Activated CD8-positive, alpha-beta T cell treated with anti-CD3 and anti-CD28 coated beads, Interleukin-2, amount 10 ng/mL, durations not matched to agents 7 days and 5 days (primary cell): ENCODE results near the gene UBL3. TPM values are rescaled to one million over a fixed set of nuclear protein-coding genes. Genes with fewer than 3 reads are reported as not detected.

Experiments
- ATAC-seq: fragments of 150-1000 bp; cut with Tn5 transposase; one replicate; pipeline ENCODE4 v1.10.0; 2021; ENCODE audit warnings: moderate library complexity
- CTCF ChIA-PET: fragments of 350-600 bp; sonication (Branson Sonifier 250); formaldehyde crosslinking; loops from one replicate; lab custom pipeline; 2021; ENCODE audit warnings: antibody characterized with exemption; lab: Charles Lee
- POLR2A ChIA-PET: fragments of 350-600 bp; sonication (Branson Sonifier 250); formaldehyde crosslinking; loops from one replicate; lab custom pipeline; 2021; ENCODE audit warnings: antibody characterized with exemption; lab: Charles Lee
- DNase-seq: peaks from one replicate; pipeline ENCODE4 v3.0.0-alpha.2; 2020
- H3K27ac Mint-ChIP-seq: one replicate; pipeline ENCODE4 v1.8.0; 2021; ENCODE audit warnings: mild to moderate bottlenecking, mixed read lengths
- H3K27me3 Mint-ChIP-seq: one replicate; pipeline ENCODE4 v1.8.0; 2021; ENCODE audit warnings: low read depth, mixed read lengths
- H3K36me3 Mint-ChIP-seq: one replicate; pipeline ENCODE4 v1.8.0; 2021; ENCODE audit warnings: low read depth, mixed read lengths
- H3K4me1 Mint-ChIP-seq: one replicate; pipeline ENCODE4 v1.8.0; 2021; ENCODE audit warnings: low read depth, mixed read lengths
- H3K4me3 Mint-ChIP-seq: one replicate; pipeline ENCODE4 v1.8.0; 2021; ENCODE audit warnings: mild to moderate bottlenecking, mixed read lengths
- H3K9me3 Mint-ChIP-seq: one replicate; pipeline ENCODE4 v1.8.0; 2022; ENCODE audit warnings: mixed read lengths; ENCODE audit not compliant: insufficient read depth
- total RNA-seq, 2 experiments: library from RNA; stranded (reverse); gene quantifications; one replicate each; pipeline ENCODE4 v1.2.3, GENCODE V29; 2021

UBL3 gene
- total RNA-seq, 2 experiments from 2014 or later: 7.3 to 8.4 TPM

- Mint-ChIP-seq H3K9me3 (no peaks in the 10 kb centered on the region), H3K27ac (no peak overlapping the region), H3K27me3 (no peaks in the 10 kb centered on the region), H3K36me3 (no peaks in the 10 kb centered on the region), H3K4me3 (no peak overlapping the region), H3K4me1 (peaks cover 18% of the 10 kb centered on the region)
- POLR2A ChIA-PET: no interaction called here
- ATAC-seq (no peak), DNase-seq (no peak)
- CTCF ChIA-PET: interaction anchor here (1.2 to 1.8 kb wide), 3 partner anchors 68 to 258 kb away, joined by 3 to 4 read pairs (median 4); no protein-coding TSS in a partner anchor
These were observed 6.0 kb upstream of the UBL3 start for GRCh38 chr13:29856426-29856825.

DNA sequence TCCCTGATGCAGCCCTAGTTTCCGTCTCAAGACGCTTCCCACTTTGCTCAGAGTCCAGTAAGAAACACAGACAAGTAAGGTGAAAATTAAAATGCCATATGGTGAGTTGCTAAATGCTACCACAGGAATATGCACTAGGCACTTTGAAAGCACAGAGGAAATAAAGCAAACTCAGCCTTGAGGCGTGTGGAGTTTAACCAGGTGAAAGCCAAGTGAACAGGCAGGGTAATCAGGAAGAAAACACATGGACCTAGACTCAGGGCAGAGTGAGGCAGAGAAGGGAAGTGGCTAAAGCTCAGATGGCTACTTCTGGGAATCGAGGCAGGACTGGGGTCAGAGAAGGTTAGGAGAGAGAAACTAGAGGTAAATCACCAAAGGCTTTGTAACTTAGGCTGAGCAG lies 5.4 kb upstream of the UBL3 start:
- Mint-ChIP-seq H3K4me3 (no peak overlapping the region), H3K36me3 (no peaks in the 10 kb centered on the region), H3K27me3 (no peaks in the 10 kb centered on the region), H3K27ac (no peak overlapping the region), H3K4me1 (peaks cover 23% of the 10 kb centered on the region), H3K9me3 (no peaks in the 10 kb centered on the region)
- CTCF ChIA-PET: interaction anchor here (1.1 to 1.8 kb wide), 3 partner anchors 11 to 257 kb away, joined by 3 to 4 read pairs (median 3); no protein-coding TSS in a partner anchor
- POLR2A ChIA-PET: no interaction called here
- ATAC-seq (no peak), DNase-seq (no peak)

GRCh38 chr13:29855009-29855408 lies 4.6 kb upstream of the UBL3 start:
- no peak overlapping the region for H3K4me3 Mint-ChIP-seq
- CTCF ChIA-PET: interaction anchor here (1.1 to 1.8 kb wide), 2 partner anchors 10 to 69 kb away, joined by 3 read pairs; no protein-coding TSS in a partner anchor
- no peak overlapping the region for H3K27ac Mint-ChIP-seq
- H3K27me3 Mint-ChIP-seq: no peaks in the 10 kb centered on the region
- no peaks in the 10 kb centered on the region for H3K9me3 Mint-ChIP-seq
- POLR2A ChIA-PET: no interaction called here
- H3K4me1 Mint-ChIP-seq: peaks cover 25% of the 10 kb centered on the region
- no peaks in the 10 kb centered on the region for H3K36me3 Mint-ChIP-seq
- DNase-seq (no peak), ATAC-seq (no peak)

DNA sequence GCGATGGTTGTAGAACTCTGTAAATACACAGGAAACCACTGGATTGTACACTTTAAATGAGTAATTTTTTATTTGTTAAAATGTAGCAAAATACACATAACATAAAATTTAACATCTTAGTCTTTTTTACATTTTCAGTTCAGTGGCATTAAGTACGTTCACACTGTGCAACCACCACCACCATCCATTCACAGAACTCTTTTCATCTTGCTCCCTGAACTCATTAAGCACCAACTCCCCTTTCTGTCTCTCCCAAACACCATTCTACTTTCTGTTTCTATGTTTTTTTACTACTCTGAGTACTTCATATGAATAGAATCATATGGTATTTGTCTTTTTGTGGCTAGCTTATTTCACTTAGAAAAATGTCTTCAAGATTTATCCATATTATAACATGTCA lies 2.7 kb upstream of the UBL3 start:
- H3K27ac Mint-ChIP-seq: no peak overlapping the region
- ATAC-seq: no peak
- H3K27me3 Mint-ChIP-seq: no peaks in the 10 kb centered on the region
- CTCF ChIA-PET: interaction anchor here (1.2 to 11.8 kb wide), 3 partner anchors 14 to 260 kb away, joined by 3 to 232 read pairs (median 4); no protein-coding TSS in a partner anchor
- no peak for DNase-seq
- POLR2A ChIA-PET: interaction anchor here (1.2 kb wide), 1 partner anchor 83 kb away, joined by 3 read pairs; no protein-coding TSS in a partner anchor
- no peak overlapping the region for H3K4me3 Mint-ChIP-seq
- no peaks in the 10 kb centered on the region for H3K9me3 Mint-ChIP-seq
- no peaks in the 10 kb centered on the region for H3K36me3 Mint-ChIP-seq
- peaks cover 20% of the 10 kb centered on the region for H3K4me1 Mint-ChIP-seq

DNA sequence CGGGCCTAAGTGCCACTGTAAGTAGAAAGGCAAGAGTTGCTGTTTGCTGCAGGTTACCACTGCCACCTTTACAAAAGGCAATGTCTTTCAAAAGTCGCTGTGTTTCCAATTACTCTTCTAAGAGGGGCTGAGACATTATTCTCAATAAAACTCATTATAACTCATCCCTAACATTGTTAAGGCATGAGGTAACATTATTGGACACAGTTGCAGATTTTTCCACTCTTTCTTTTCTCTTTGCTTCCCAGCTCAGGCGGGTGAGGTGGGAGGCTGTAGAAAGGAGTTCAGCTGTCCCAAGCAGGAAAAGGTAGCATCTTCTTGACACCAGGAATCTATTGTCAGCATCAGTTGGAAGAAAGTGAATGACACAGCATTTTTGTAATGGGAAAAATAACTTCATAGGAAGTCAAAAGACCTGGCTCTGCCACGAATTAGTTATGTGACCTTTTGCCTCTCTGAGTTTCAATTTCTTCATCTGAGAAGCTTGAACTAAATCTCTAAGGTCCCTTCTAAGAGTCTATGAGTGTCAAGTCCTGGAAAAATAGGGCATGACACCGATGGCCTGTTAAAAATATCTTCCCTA lies 2.1 kb upstream of the UBL3 start:
- POLR2A ChIA-PET: interaction anchor here (1.2 to 1.5 kb wide), 2 partner anchors 84 to 262 kb away, joined by 3 read pairs; no protein-coding TSS in a partner anchor
- no peak overlapping the region for H3K27ac Mint-ChIP-seq

GRCh38 chr13:29849731-29850212 lies 645 bp downstream of the UBL3 start:
- Mint-ChIP-seq H3K27me3 (no peaks in the 10 kb centered on the region), H3K36me3 (peaks cover 4% of the 10 kb centered on the region), H3K27ac (peak overlapping the region; percentile 88), H3K9me3 (no peaks in the 10 kb centered on the region), H3K4me1 (peaks cover 33% of the 10 kb centered on the region), H3K4me3 (peak overlapping the region; percentile 86)
- ChIA-PET POLR2A (interaction anchor here (0.8 to 2.2 kb wide), 7 partner anchors 8 to 265 kb away, joined by 3 to 20 read pairs (median 5); no protein-coding TSS in a partner anchor), CTCF (interaction anchor here (1.1 to 11.8 kb wide), 6 partner anchors 15 to 270 kb away, joined by 3 to 232 read pairs (median 24); no protein-coding TSS in a partner anchor)
- ATAC-seq: peak; percentile 18
- DNase-seq: peak; percentile 33

More for the DNA sequence above, 2.1 kb upstream of the UBL3 start:
- H3K4me1 Mint-ChIP-seq: peaks cover 23% of the 10 kb centered on the region
- CTCF ChIA-PET: interaction anchor here (1.2 to 11.8 kb wide), 4 partner anchors 14 to 260 kb away, joined by 3 to 232 read pairs (median 12); no protein-coding TSS in a partner anchor
- no peak overlapping the region for H3K4me3 Mint-ChIP-seq
- H3K36me3 Mint-ChIP-seq: peaks cover 3% of the 10 kb centered on the region
- DNase-seq: no peak
- ATAC-seq: no peak
- no peaks in the 10 kb centered on the region for H3K27me3 Mint-ChIP-seq
- H3K9me3 Mint-ChIP-seq: no peaks in the 10 kb centered on the region

DNA sequence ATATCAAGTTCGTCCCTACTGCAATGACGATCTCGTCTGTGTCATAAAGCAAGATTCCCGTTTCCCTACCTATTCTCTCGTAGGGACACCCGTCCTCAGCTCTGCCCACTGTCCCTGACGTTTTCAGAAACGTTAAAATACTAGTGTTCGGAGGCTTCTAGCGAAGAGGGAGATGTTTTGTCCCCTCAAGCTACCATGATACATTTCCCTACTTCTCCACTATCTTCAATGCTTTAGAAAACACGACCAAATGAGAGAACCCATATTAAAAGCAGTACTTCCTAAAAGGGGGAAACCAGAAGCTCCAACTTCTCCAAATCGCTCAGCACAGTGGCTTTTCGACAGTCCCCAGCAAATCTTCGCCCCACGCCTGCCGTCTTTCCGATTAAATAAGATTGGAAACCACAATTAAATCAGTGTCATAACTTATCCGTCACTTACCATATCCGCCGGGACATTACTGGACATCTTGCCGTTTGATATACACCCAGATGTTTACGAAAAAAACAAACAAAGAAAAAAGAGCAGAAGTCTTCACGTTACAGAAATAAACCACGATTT lies 1.3 kb downstream of the UBL3 start:
- Mint-ChIP-seq H3K4me1 (peaks cover 33% of the 10 kb centered on the region), H3K27ac (peak overlapping the region; percentile 88), H3K36me3 (peaks cover 4% of the 10 kb centered on the region), H3K9me3 (no peaks in the 10 kb centered on the region), H3K27me3 (no peaks in the 10 kb centered on the region), H3K4me3 (peak overlapping the region; percentile 86)
- ChIA-PET POLR2A (interaction anchor here (1.0 to 2.2 kb wide), 4 partner anchors 42 to 266 kb away, joined by 3 to 20 read pairs (median 8); no protein-coding TSS in a partner anchor), CTCF (interaction anchor here (1.1 to 11.8 kb wide), 6 partner anchors 15 to 271 kb away, joined by 3 to 232 read pairs (median 24); no protein-coding TSS in a partner anchor)
- ATAC-seq (no peak), DNase-seq (peak; percentile 46)

GRCh38 chr13:29847501-29847983 lies 2.9 kb downstream of the UBL3 start:
- Mint-ChIP-seq H3K27ac (peak overlapping the region; percentile 81), H3K27me3 (no peaks in the 10 kb centered on the region), H3K9me3 (no peaks in the 10 kb centered on the region), H3K4me3 (peak overlapping the region; percentile 86), H3K4me1 (peaks cover 31% of the 10 kb centered on the region), H3K36me3 (peaks cover 4% of the 10 kb centered on the region)
- no peak for ATAC-seq
- POLR2A ChIA-PET: no interaction called here
- CTCF ChIA-PET: interaction anchor here (0.6 to 11.8 kb wide), 8 partner anchors 27 to 284 kb away, joined by 3 to 232 read pairs (median 6); no protein-coding TSS in a partner anchor
- peak; percentile 23 for DNase-seq

DNA sequence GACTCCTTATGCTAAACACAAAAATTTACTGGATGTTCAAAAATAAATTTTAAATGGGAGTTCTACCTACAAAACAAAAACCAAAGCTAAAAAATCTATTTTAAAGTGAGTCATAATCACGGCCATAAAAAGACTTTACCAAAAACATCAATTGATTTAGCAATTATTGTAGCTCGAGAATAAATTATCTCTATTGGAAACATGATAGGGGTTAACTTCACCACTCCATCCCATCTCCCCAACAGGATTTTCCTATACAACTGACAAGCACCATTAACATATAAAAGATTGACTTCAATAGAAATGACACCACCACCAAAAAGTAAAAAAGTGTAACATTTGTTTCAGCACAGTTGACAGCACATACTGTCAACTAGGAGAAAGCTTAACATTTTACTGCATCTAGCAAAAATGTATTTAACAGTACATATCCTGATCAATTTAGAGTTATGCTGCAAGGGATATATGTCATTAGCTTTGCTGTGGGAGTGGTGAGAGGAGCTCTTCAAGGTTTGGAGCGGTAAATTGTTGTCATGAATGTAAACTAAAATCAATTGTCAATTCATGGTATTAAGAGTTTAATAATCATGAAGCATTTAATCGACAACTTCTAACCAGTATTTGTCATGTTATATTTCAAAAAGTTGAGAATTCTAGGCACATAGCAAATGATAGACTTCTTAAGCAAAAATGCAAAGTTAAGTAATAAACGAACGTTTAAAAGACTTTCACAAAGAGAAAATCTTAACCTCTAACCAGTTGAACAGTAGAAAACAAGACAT lies 3.8 kb downstream of the UBL3 start:
- no peak overlapping the region for H3K27ac Mint-ChIP-seq
- no peaks in the 10 kb centered on the region for H3K27me3 Mint-ChIP-seq
- peaks cover 30% of the 10 kb centered on the region for H3K4me1 Mint-ChIP-seq
- no peaks in the 10 kb centered on the region for H3K9me3 Mint-ChIP-seq
- DNase-seq: no peak
- no peak for ATAC-seq
- POLR2A ChIA-PET: no interaction called here
- CTCF ChIA-PET: interaction anchor here (0.7 to 11.8 kb wide), 15 partner anchors 12 to 769 kb away, joined by 3 to 232 read pairs (median 4); no protein-coding TSS in a partner anchor
- H3K36me3 Mint-ChIP-seq: peaks cover 4% of the 10 kb centered on the region
- peak overlapping the region; percentile 86 for H3K4me3 Mint-ChIP-seq

- DNase-seq: no peak
- Mint-ChIP-seq H3K4me1 (peaks cover 24% of the 10 kb centered on the region), H3K4me3 (no peak overlapping the region), H3K9me3 (no peaks in the 10 kb centered on the region), H3K27ac (no peak overlapping the region), H3K27me3 (no peaks in the 10 kb centered on the region), H3K36me3 (peaks cover 4% of the 10 kb centered on the region)
- POLR2A ChIA-PET: no interaction called here
- no peak for ATAC-seq
- CTCF ChIA-PET: interaction anchor here (0.6 to 11.8 kb wide), 12 partner anchors 9 to 286 kb away, joined by 3 to 232 read pairs (median 6); no protein-coding TSS in a partner anchor
These were observed 4.9 kb downstream of the UBL3 start for GRCh38 chr13:29845440-29846056.
